ENCODE results near the gene ENTHD1.

The ENTHD1 gene

GRCh38 chr22:39900306-39901227, 7.0 kb upstream of the ENTHD1 start, which contains the start of gene GRAP2 (continued):
- TF ChIP-seq SETDB1 (IDR thresholded peaks at IDR 0.05; ENCODE audit: insufficient read length, low read length): no peak

- Histone ChIP-seq H3K4me1 (ENCODE audit: control insufficient read depth, insufficient read depth, low read length) (no peaks in the 10 kb centered on the region), H3K4me3 (ENCODE audit: low read depth, low read length) (no peak overlapping the region), H3K36me3 (ENCODE audit: control insufficient read depth in 2 of 2, insufficient read depth in 1 of 2, low read length in 2 of 2) (no peaks in the 10 kb centered on the region), H3K9me3 (ENCODE audit: control insufficient read depth, insufficient read depth, low read depth, low read length) (no peaks in the 10 kb centered on the region), H3K27ac (ENCODE audit: extremely low read depth, low read depth, low read length) (no peak overlapping the region)
- no peak for TF ChIP-seq ZSCAN30 (tag by site-specific recombination; IDR thresholded peaks at IDR 0.05)
- no peak for TF ChIP-seq ZNF785 (tag by site-specific recombination; IDR thresholded peaks at IDR 0.05)
- no peak for TF ChIP-seq KLF8 (tag by site-specific recombination; IDR thresholded peaks at IDR 0.05)
- no peak for TF ChIP-seq ZNF223 (tag by site-specific recombination; IDR thresholded peaks at IDR 0.05)
- TF ChIP-seq ZNF529 (tag by site-specific recombination; IDR thresholded peaks at IDR 0.05; ENCODE audit: insufficient replicate concordance): no peak
- TF ChIP-seq ZNF10 (tag by site-specific recombination; IDR thresholded peaks at IDR 0.05): no peak
- no peak for TF ChIP-seq ZBTB7A (tag by site-specific recombination; IDR thresholded peaks at IDR 0.05; ENCODE audit: low read depth)
- no peak for TF ChIP-seq PRDM6 (tag by site-specific recombination; IDR thresholded peaks at IDR 0.05)
- TF ChIP-seq ZNF211 (tag by site-specific recombination; IDR thresholded peaks at IDR 0.05; ENCODE audit: low read depth): no peak
- TF ChIP-seq ZNF560 (tag by site-specific recombination; IDR thresholded peaks at IDR 0.05; ENCODE audit: borderline replicate concordance): no peak
- TF ChIP-seq ZNF600 (tag by site-specific recombination; IDR thresholded peaks at IDR 0.05): no peak
- TF ChIP-seq ZNF2 (tag by site-specific recombination; IDR thresholded peaks at IDR 0.05): no peak
- TF ChIP-seq REPIN1 (tag by site-specific recombination; IDR thresholded peaks at IDR 0.05; ENCODE audit: low read depth): no peak
- no peak for TF ChIP-seq KLF7 (tag by site-specific recombination; IDR thresholded peaks at IDR 0.05; ENCODE audit: borderline replicate concordance)
- no peak for TF ChIP-seq CTCF (tag by site-specific recombination; IDR thresholded peaks at IDR 0.05)
- no peak for TF ChIP-seq MZF1 (tag by site-specific recombination; IDR thresholded peaks at IDR 0.05; ENCODE audit: borderline replicate concordance)
- TF ChIP-seq ZNF350 (tag by site-specific recombination; IDR thresholded peaks at IDR 0.05): no peak
- no peak for TF ChIP-seq TRIM28 (IDR thresholded peaks at IDR 0.05; ENCODE audit: borderline replicate concordance, low read length)
- TF ChIP-seq ZNF341 (tag by site-specific recombination; IDR thresholded peaks at IDR 0.05; ENCODE audit: low read depth): no peak
- no peak for TF ChIP-seq ZNF248 (tag by site-specific recombination; IDR thresholded peaks at IDR 0.05)
- ChIA-PET POLR2A (no interaction called here), CTCF (interaction anchor here (0.6 to 1.1 kb wide), 2 partner anchors 126 to 137 kb away, joined by 3 to 4 read pairs; no protein-coding TSS in a partner anchor)
Observed at GRCh38 chr22:39898997-39899396, 5.4 kb upstream of the ENTHD1 start.

- Histone ChIP-seq H3K4me1 (ENCODE audit: control insufficient read depth, insufficient read depth, low read length) (no peaks in the 10 kb centered on the region), H3K27ac (ENCODE audit: extremely low read depth, low read depth, low read length) (no peak overlapping the region), H3K4me3 (ENCODE audit: low read depth, low read length) (no peak overlapping the region), H3K36me3 (ENCODE audit: control insufficient read depth in 2 of 2, insufficient read depth in 1 of 2, low read length in 2 of 2) (no peaks in the 10 kb centered on the region), H3K9me3 (ENCODE audit: control insufficient read depth, insufficient read depth, low read depth, low read length) (no peaks in the 10 kb centered on the region)
- CTCF ChIA-PET: interaction anchor here (0.6 kb wide), 1 partner anchor 118 kb away, joined by 3 read pairs; no protein-coding TSS in a partner anchor
- POLR2A ChIA-PET: no interaction called here
- TF ChIP-seq ZNF426 (tag by site-specific recombination; IDR thresholded peaks at IDR 0.05): no peak
- no peak for TF ChIP-seq ZNF239 (tag by site-specific recombination; IDR thresholded peaks at IDR 0.05)
- no peak for TF ChIP-seq TCF7L2 (IDR thresholded peaks at IDR 0.05; ENCODE audit: borderline replicate concordance, low read depth, low read length)
- no peak for TF ChIP-seq PRDM10 (tag by site-specific recombination; IDR thresholded peaks at IDR 0.05)
- no peak for TF ChIP-seq ZNF202 (tag by site-specific recombination; IDR thresholded peaks at IDR 0.05; ENCODE audit: borderline replicate concordance)
- TF ChIP-seq ZNF16 (tag by site-specific recombination; IDR thresholded peaks at IDR 0.05; ENCODE audit: low read depth): no peak
- no peak for TF ChIP-seq ZFP69B (tag by site-specific recombination; IDR thresholded peaks at IDR 0.05)
Observed at GRCh38 chr22:39897841-39898240, 4.3 kb upstream of the ENTHD1 start.
